Ectodermal cell (in vitro differentiated cells): ENCODE results near the gene CYP2A7.
"Not testable (repeated sequence)": the region's sequence is repeated elsewhere in the genome, so short reads cannot be mapped to it uniquely, and the experiment has no call there.

Source experiments
- H3K27ac ChIP-seq: 2 replicates; pipeline ENCODE4 v1.7.0; 2013; ENCODE audit warnings: mild to moderate bottlenecking, low read depth, low read length; ENCODE audit not compliant: insufficient read depth, poor library complexity, severe bottlenecking
- H3K27me3 ChIP-seq: 2 replicates; pipeline ENCODE4 v1.7.0; 2013; ENCODE audit warnings: mild to moderate bottlenecking, low read length; ENCODE audit not compliant: insufficient read depth, control insufficient read depth, poor library complexity, severe bottlenecking
- H3K36me3 ChIP-seq: one replicate; pipeline ENCODE4 v1.7.0; 2013; ENCODE audit warnings: low read length; ENCODE audit not compliant: control insufficient read depth, insufficient read depth
- H3K4me1 ChIP-seq: one replicate; pipeline ENCODE4 v1.7.0; 2013; ENCODE audit warnings: low read length; ENCODE audit not compliant: control insufficient read depth, insufficient read depth
- H3K4me3 ChIP-seq: 2 replicates; pipeline ENCODE4 v1.7.0; 2013; ENCODE audit warnings: low read depth, low read length, control low read depth; ENCODE audit not compliant: insufficient read depth
- H3K9me3 ChIP-seq: 2 replicates; pipeline ENCODE4 v1.7.0; 2013; ENCODE audit warnings: mild to moderate bottlenecking, low read length, moderate library complexity; ENCODE audit not compliant: control insufficient read depth
- WGBS, 2 experiments: methylation state at CpG; one replicate each; pipeline ENCODE4 v1.1.7; 2013; ENCODE audit warnings: missing lambda C conversion rate in 2 of 2; 5-methylcytosine and 5-hydroxymethylcytosine counted together

CYP2A7 gene

DNA sequence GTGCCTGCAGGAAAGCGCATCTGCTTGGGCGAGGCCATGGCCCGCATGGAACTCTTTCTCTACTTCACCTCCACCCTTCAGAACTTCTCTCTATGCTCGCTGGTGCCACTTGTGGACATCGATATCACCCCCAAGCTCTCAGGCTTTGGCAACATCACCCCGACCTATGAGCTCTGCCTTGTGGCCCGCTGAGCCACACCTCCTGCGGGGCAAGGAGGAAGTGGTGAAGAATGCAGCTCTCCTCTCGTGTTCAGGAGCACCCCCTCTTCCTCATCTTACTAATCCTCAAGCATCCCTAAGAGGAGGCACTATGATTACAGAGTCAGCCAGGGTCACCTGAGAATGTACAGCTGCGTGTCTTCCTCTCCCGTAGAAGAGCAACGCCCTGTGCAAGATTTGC, 17.9 kb upstream of the CYP2A7 start:
- H3K27ac ChIP-seq, H3K4me3 ChIP-seq, H3K9me3 ChIP-seq, H3K36me3 ChIP-seq, H3K4me1 ChIP-seq, H3K27me3 ChIP-seq: not testable (repeated sequence)
- WGBS, 2 experiments: 88 to 90% methylated on average over 12 of the region's 12 CpGs

DNA sequence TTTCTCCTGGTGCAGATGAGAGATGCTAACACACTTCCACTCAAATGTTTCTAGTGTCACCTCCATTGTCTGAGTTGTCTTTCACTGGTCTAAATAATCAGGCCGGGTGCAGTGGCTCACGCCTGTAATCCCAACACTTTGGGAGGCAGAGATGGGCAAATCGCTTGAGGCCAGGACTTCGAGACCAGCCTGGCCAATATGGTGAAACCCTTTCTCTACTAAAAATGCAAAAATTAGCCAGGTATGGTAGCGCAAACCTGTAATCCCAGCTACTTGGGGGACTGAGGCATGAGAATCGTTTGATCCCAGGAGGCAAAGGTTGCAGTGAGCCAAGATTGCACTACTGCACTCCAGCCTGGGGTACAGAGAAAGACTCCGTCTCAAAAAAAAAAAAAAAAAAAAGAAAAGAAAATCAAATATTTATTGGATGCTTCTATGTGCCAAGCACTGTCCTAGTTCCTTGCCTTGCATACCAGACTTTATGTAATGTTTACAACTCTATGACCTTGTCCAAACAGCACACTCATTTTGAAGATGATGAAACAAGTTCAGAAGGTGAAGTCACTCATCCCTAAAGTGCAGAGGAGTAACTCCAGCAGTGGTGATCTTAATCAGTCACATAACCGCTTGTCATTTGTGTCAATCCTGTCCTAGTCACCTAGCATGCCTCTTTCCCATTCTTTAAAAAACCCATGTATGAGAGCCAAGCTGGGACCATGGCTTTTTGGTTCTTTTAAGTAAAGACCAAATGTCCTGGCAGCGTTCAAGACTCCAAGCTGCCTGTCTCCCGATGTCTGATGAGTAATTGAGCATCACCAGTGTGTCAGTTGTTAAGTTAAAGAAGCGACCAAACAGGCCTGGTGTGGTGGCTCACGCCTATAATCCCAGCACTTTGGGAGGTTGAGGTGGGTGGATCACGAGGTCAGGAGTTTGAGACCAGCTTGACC, 15.1 kb upstream of the CYP2A7 start:
- H3K27me3 ChIP-seq, H3K36me3 ChIP-seq, H3K4me1 ChIP-seq, H3K9me3 ChIP-seq, H3K4me3 ChIP-seq, H3K27ac ChIP-seq: not testable (repeated sequence)
- 90 to 91% methylated on average over 13 of the region's 13 CpGs for WGBS, 2 experiments

DNA sequence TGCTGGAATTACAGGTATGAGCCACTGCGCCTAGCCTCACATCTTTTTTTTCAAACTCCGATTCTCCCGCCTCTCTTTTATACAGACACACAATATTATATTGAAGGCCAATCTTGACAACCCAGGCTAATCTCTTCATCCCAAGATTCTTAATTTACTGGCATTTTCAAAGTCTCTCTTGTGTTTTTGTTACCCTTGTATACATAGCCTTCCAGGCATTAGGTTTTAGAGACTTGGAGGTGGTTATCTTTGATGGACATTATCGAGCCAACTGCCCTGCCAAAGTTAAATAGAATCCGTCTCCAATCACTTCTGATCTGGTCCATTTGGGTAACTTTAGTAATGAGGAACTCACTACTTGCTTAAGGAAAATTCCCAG, 14.4 kb upstream of the CYP2A7 start:
- Histone ChIP-seq H3K4me1 (no peaks in the 10 kb centered on the region), H3K27me3 (no peaks in the 10 kb centered on the region), H3K27ac (no peak overlapping the region), H3K9me3 (no peaks in the 10 kb centered on the region), H3K4me3 (no peak overlapping the region), H3K36me3 (no peaks in the 10 kb centered on the region)
- WGBS, 2 experiments: 94% methylated on average over 5 of the region's 5 CpGs

DNA sequence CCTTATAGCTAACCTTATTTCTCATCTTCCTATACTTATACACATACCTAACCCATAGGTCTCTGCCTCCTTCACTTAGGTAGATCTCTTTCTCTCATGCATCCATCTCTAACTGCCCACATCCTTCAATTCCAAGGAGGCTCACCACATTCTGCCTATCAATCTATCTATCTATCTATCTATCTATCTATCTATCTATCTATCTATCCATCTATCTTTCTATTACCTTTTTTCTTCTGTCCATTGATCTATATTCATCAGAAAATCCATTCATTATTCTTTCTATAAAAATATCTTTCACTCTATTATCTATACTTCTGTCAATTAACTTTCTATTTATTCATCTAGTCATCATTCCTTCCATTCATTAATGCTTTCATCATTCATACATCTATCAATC, 11.1 kb upstream of the CYP2A7 start:
- H3K27ac ChIP-seq: no peak overlapping the region
- no peaks in the 10 kb centered on the region for H3K4me1 ChIP-seq
- H3K9me3 ChIP-seq: no peaks in the 10 kb centered on the region
- H3K27me3 ChIP-seq: no peaks in the 10 kb centered on the region
- no peaks in the 10 kb centered on the region for H3K36me3 ChIP-seq
- no peak overlapping the region for H3K4me3 ChIP-seq

DNA sequence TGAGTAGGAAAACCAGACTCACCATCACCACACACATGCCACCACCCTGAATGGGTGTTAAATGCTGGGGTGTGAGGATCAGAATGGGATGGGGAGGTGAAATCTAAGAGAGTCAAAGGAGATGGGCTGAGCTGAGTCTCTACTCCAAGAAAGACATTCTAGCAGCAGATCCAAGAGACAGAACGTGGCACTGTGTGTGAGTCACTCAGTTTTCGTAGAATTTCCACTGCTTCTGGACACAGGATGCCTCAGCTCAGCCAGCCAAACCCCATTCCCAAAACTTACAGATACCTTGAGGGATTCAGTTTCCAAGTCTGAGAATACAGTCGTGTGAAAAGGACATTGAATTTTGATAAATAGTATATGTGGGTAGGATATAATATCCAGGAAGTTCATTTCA, 7.3 kb upstream of the CYP2A7 start:
- Histone ChIP-seq H3K4me3 (no peak overlapping the region), H3K9me3 (no peaks in the 10 kb centered on the region), H3K4me1 (no peaks in the 10 kb centered on the region), H3K36me3 (no peaks in the 10 kb centered on the region), H3K27me3 (no peaks in the 10 kb centered on the region), H3K27ac (no peak overlapping the region)
- WGBS, 2 experiments: 83 to 84% methylated on average over 3 of the region's 3 CpGs

DNA sequence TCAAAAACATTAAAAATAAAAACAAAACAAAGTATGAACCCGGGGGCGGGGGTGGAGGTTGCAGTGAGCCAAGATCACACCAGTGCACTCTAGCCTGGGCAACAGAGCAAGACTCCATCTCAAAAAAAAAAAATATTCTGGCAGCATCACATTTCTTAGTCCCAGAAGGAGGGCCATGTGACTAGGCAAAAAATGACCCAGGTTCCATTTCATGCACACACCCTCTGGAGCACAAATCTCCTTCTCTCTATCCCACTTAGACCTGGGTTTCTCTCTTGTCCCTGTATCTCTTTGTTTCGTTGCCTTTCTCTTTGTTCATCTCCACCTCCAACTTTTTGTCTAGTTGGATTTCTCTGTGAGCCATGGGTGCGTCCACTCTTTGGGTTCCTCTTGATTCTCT, 6.2 kb upstream of the CYP2A7 start:
- 89 to 93% methylated on average over 4 of the region's 4 CpGs for WGBS, 2 experiments
- Histone ChIP-seq H3K27ac (no peak overlapping the region), H3K9me3 (no peaks in the 10 kb centered on the region), H3K27me3 (no peaks in the 10 kb centered on the region), H3K4me1 (no peaks in the 10 kb centered on the region), H3K4me3 (no peak overlapping the region), H3K36me3 (no peaks in the 10 kb centered on the region)

DNA sequence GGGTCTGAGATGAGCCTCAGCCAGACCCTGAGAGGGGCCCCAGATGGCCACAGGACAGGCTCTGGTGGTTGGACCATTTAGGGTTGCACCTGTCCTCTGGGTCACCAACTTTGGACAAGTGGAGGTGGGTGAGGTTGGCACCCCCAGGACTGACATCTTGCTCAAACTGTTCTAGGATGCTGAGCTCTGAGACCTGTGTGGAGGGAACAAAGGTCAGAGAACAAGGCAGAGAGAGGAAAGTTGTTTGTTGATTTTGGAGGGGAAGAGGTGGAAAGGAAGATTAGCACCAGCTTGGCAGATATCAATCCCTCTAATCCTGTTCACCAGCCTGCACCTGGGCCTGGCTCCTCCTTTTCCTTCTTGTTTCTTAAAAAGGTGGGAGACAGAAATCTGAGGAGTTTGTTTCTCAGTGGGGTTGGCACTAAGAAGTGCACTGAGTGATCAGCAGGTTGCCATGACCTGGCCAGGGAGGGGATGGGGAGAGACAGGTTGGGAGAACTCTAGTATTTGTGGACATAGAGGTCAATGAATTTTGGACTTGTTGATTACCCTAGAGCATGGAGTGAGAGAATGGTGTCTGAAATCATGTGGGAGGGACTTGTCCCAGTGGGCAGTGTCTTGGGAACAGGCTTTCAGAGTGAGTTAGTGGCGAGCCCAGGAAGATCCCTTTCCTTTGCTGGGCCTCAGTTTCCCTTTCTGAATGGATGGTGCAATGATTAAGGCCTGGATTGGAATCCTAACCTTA, 2.3 kb upstream of the CYP2A7 start:
- peaks cover 15% of the 10 kb centered on the region for H3K27me3 ChIP-seq
- H3K4me1 ChIP-seq, H3K27ac ChIP-seq, H3K9me3 ChIP-seq, H3K4me3 ChIP-seq, H3K36me3 ChIP-seq: not testable (repeated sequence)
- no CpG with 5 or more reads among the region's 1 CpG for WGBS, 2 experiments

DNA sequence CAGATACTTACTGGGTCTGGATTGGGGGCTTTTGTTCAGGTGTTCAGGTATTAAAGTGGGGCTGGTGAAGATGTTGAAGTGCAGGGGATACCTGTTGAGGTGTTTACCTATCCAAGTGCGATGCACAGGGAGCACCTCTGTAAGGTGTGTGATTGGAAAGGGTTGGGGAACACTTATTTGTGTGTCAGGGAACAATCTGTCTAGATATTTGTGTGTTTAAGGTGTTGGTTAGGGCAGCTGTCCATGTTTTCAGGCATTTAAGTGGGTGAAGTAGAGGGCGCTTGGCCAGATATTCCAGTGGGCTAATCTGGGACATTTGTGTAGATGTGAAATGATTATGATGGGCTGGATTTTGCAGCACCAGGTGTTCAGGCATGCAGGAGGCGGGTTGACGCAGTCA, 2.7 kb downstream of the CYP2A7 start:
- not testable (repeated sequence) for H3K27ac ChIP-seq, H3K36me3 ChIP-seq, H3K9me3 ChIP-seq, H3K4me1 ChIP-seq, H3K4me3 ChIP-seq
- peaks cover 15% of the 10 kb centered on the region for H3K27me3 ChIP-seq
- 72 to 96% methylated on average over 3 to 4 of the region's 4 CpGs for WGBS, 2 experiments

DNA sequence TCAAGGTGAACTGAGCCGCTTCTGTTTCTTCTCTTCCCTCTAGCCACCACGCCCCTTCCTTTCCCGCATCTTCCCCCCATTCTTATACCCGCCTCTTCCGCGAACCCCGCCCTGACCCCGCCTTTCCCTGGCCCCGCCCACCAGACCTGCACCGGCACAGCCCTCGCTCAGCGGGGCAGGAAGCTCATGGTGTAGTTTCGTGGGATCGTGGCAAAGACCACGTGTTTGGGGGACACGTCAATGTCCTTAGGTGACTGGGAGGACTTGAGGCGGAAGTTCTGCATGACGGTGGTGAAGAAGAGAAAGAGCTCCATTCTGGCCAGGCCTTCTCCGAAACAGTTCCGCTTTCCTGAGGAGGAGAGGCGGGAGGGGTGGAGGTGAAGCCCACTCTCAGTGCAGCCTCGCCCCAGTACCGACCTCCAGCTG, 6.5 kb downstream of the CYP2A7 start:
- H3K27ac ChIP-seq, H3K4me1 ChIP-seq, H3K27me3 ChIP-seq, H3K36me3 ChIP-seq, H3K9me3 ChIP-seq, H3K4me3 ChIP-seq: not testable (repeated sequence)
- WGBS, 2 experiments: 28 to 30% methylated on average over 16 to 17 of the region's 23 CpGs

DNA sequence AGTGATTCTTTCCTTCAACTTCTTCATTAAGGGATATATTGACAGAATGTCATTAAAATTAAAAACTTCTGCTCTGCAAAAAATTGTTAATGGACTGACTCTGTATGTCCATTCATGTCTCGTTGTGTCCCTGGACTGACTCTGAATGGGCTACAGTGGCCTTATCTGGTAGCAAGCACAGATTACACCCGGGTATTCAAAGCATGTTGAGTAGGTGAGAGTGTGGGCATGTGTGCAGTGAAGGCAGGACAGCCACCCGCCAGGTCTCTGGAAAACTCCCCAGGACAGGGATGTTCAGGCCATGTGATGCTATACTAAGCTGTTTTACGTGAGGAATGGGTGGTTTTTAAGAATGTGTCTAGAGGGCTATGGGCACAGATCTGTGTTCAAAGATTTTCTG, 7.2 kb downstream of the CYP2A7 start:
- not testable (repeated sequence) for H3K4me3 ChIP-seq, H3K27me3 ChIP-seq, H3K9me3 ChIP-seq, H3K36me3 ChIP-seq, H3K27ac ChIP-seq, H3K4me1 ChIP-seq
- 81 to 92% methylated on average over 1 to 2 of the region's 4 CpGs for WGBS, 2 experiments
